Measurements from ENCODE around the gene GNG12.

DNA sequence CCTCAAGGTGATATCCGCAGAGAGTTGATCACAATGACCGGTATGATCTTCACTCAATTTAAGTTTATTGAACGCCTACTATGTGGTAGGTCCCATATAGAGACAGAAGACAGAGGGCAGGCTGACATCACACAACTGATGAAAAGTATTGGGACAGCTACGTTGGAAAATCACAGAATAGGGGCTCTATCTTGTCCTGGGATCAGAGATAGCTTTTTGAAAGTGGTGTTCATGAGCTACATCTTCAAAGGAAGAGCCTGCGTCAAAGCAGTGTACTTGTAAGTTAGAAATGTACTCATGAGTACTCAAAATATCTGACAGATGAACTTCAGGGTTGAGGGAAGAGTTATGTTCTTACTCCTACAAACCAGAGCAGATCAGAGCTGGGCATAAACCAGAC is 93.9 kb downstream of the GNG12 start:
- TF ChIP-seq, protein P1, sequence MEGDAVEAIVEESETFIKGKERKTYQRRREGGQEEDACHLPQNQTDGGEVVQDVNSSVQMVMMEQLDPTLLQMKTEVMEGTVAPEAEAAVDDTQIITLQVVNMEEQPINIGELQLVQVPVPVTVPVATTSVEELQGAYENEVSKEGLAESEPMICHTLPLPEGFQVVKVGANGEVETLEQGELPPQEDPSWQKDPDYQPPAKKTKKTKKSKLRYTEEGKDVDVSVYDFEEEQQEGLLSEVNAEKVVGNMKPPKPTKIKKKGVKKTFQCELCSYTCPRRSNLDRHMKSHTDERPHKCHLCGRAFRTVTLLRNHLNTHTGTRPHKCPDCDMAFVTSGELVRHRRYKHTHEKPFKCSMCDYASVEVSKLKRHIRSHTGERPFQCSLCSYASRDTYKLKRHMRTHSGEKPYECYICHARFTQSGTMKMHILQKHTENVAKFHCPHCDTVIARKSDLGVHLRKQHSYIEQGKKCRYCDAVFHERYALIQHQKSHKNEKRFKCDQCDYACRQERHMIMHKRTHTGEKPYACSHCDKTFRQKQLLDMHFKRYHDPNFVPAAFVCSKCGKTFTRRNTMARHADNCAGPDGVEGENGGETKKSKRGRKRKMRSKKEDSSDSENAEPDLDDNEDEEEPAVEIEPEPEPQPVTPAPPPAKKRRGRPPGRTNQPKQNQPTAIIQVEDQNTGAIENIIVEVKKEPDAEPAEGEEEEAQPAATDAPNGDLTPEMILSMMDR (IDR thresholded peaks at IDR 0.05): no peak
- no peak for TF ChIP-seq POLR2A (IDR thresholded peaks at IDR 0.05)
- no peak for TF ChIP-seq EP300 (IDR thresholded peaks at IDR 0.05)

Data from upper lobe of left lung (tissue), 4 donors.